Colonic mucosa (tissue), 4 donors: ENCODE results near the gene S1PR3. TPM values are rescaled to one million over a fixed set of nuclear protein-coding genes. Genes with fewer than 3 reads are reported as not detected.

Experiments
- DNase-seq: peaks from one replicate; pipeline ENCODE4 v3.0.0-alpha.2; 2020
- H3K27ac ChIP-seq: fragments of 200-600 bp; one replicate; pipeline ENCODE4 v1.8.0; 2021
- H3K27me3 ChIP-seq: fragments of 200-600 bp; one replicate; pipeline ENCODE4 v1.8.0; 2021
- H3K36me3 ChIP-seq: fragments of 200-600 bp; one replicate; pipeline ENCODE4 v1.8.0; 2021
- H3K4me1 ChIP-seq: fragments of 200-600 bp; one replicate; pipeline ENCODE4 v1.8.0; 2021; ENCODE audit warnings: mild to moderate bottlenecking
- H3K4me3 ChIP-seq: fragments of 200-600 bp; one replicate; pipeline ENCODE4 v1.8.0; 2021
- H3K9ac ChIP-seq, 2 donors: one replicate each; pipeline ENCODE4 v1.7.0; 2013; ENCODE audit warnings: control low read depth in 2 of 2, low read depth in 2 of 2, low read length in 2 of 2
- H3K9me3 ChIP-seq: fragments of 200-600 bp; one replicate; pipeline ENCODE4 v1.8.0; 2021
- CTCF ChIP-seq: fragments of 200-600 bp; IDR thresholded peaks from one replicate; pipeline ENCODE4 v1.8.0; 2022; ENCODE audit warnings: antibody characterized with exemption, mild to moderate bottlenecking
- intact Hi-C: fragments of 100-400 bp; cut with DNase I; formaldehyde crosslinking; loops from one replicate; pipeline ENCODE4 v1.14.1; 2022
- total RNA-seq, 2 donors: library from RNA; stranded (reverse); fragmentation: NEBNext Ultra II Directional in 1 of 2; extraction: Animal tissue kit (Norgen Biotek cat#: 25700) in 1 of 2; gene quantifications; one replicate each; pipeline ENCODE4 v1.2.1, GENCODE V29; 2021
- donor health status: healthy.
- donor health status: DM: no; HTN: no; CAD: no.
- donor health status: DM: no; HTN: no; CAD: no.

The S1PR3 gene
- total RNA-seq, 2 donors from 2014 or later, result 0.67 to 3.2 TPM

- H3K9ac ChIP-seq, result no peak overlapping the region
- no peak overlapping the region for H3K4me3 ChIP-seq
- no peak for TF ChIP-seq CTCF
- H3K27me3 ChIP-seq, result no peaks in the 10 kb centered on the region
- H3K9me3 ChIP-seq, result no peaks in the 10 kb centered on the region
- H3K27ac ChIP-seq, result no peak overlapping the region
- intact Hi-C loops, result no loop called here
- no peaks in the 10 kb centered on the region for H3K36me3 ChIP-seq
- no peaks in the 10 kb centered on the region for H3K4me1 ChIP-seq
- no peak for DNase-seq
Observed at GRCh38 chr9:88969646-88970373, 21.5 kb upstream of the S1PR3 start.

- no peak overlapping the region for H3K9ac ChIP-seq
- intact Hi-C loops, result no loop called here
- DNase-seq, result no peak
- H3K27me3 ChIP-seq, result no peaks in the 10 kb centered on the region
- H3K4me3 ChIP-seq, result no peak overlapping the region
- no peaks in the 10 kb centered on the region for H3K4me1 ChIP-seq
- H3K27ac ChIP-seq, result no peak overlapping the region
- TF ChIP-seq CTCF, result no peak
- H3K36me3 ChIP-seq, result no peaks in the 10 kb centered on the region
- H3K9me3 ChIP-seq, result no peaks in the 10 kb centered on the region
Observed at GRCh38 chr9:88971131-88971960, 19.9 kb upstream of the S1PR3 start.

- Histone ChIP-seq H3K27ac (no peak overlapping the region), H3K4me3 (no peak overlapping the region), H3K27me3 (no peaks in the 10 kb centered on the region), H3K4me1 (no peaks in the 10 kb centered on the region), H3K9ac (no peak overlapping the region), H3K36me3 (no peaks in the 10 kb centered on the region), H3K9me3 (no peaks in the 10 kb centered on the region)
- TF ChIP-seq CTCF, result no peak
- no peak for DNase-seq
- intact Hi-C loops, result no loop called here
Observed at GRCh38 chr9:88972401-88972800, 18.9 kb upstream of the S1PR3 start.

GRCh38 chr9:88973281-88974045 lies 17.8 kb upstream of the S1PR3 start:
- DNase-seq, result no peak

More at GRCh38 chr9:88973281-88974045, 17.8 kb upstream of the S1PR3 start:
- TF ChIP-seq CTCF, result no peak
- intact Hi-C loops, result no loop called here
- H3K4me3 ChIP-seq, result no peak overlapping the region
- no peaks in the 10 kb centered on the region for H3K4me1 ChIP-seq
- no peak overlapping the region for H3K9ac ChIP-seq
- no peak overlapping the region for H3K27ac ChIP-seq
- H3K9me3 ChIP-seq, result no peaks in the 10 kb centered on the region
- H3K36me3 ChIP-seq, result no peaks in the 10 kb centered on the region
- no peaks in the 10 kb centered on the region for H3K27me3 ChIP-seq
